ENCODE measurements around the gene GBE1. TPM values are rescaled to one million over a fixed set of nuclear protein-coding genes. Genes with fewer than 3 reads are reported as not detected.
A peak's percentile ranks its signal among the peaks of the same experiment; 100 is the strongest.

The GBE1 gene
- total and polyA plus RNA-seq, 9 of the 15 experiments (the other 6 are each of a cell fraction or from before 2014, with no cell fraction given): 7.9 to 25.6 (median 13.1) TPM

GRCh38 chr3:81490541-81491288 is 270.7 kb downstream of the GBE1 start (continued):
- peak; percentile 8 for TF ChIP-seq CTCFL (IDR thresholded peaks at IDR 0.05; ENCODE audit: borderline replicate concordance, insufficient read depth, low read depth, low read length, poor library complexity, severe bottlenecking)
- TF ChIP-seq YY1 (IDR thresholded peaks at IDR 0.05; ENCODE audit: borderline replicate concordance in 1 of 3, control insufficient read depth in 1 of 3, extremely low read depth in 1 of 3, insufficient read depth in 3 of 3, insufficient read length in 1 of 3, insufficient replicate concordance in 2 of 3, low read depth in 1 of 3, low read length in 2 of 3): no peak
- no peak for TF ChIP-seq RBM25 (IDR thresholded peaks at IDR 0.05; ENCODE audit: low read depth, low read length, severe bottlenecking)
- TF ChIP-seq MTF1 (CRISPR knock-in tag; IDR thresholded peaks at IDR 0.05; ENCODE audit: borderline replicate concordance): no peak
- no peak for TF ChIP-seq SRSF1 (IDR thresholded peaks at IDR 0.05; ENCODE audit: low read depth, low read length)
- no peak for TF ChIP-seq TFAM (CRISPR knock-in tag; conservative IDR thresholded peaks at IDR 0.05)
- no peak for TF ChIP-seq ZNF592 (IDR thresholded peaks at IDR 0.05)
- TF ChIP-seq CREB1 (IDR thresholded peaks at IDR 0.05): no peak
- no peak for TF ChIP-seq CREB1 (CRISPR knock-in tag; IDR thresholded peaks at IDR 0.05)
- TF ChIP-seq SMC3 (conservative IDR thresholded peaks at IDR 0.05; ENCODE audit: insufficient read depth, low read depth, low read length): 0 out of 2 replicates have a peak, but pooled peaks have one; percentile 35
- peak; percentile 63 for TF ChIP-seq CREM (IDR thresholded peaks at IDR 0.05; ENCODE audit: low read depth)
- TF ChIP-seq KDM2B (CRISPR knock-in tag; IDR thresholded peaks at IDR 0.05): no peak
- TF ChIP-seq DEAF1 (CRISPR knock-in tag; IDR thresholded peaks at IDR 0.05): 0 out of 2 replicates have a peak, but pooled peaks have one; percentile 8
- peak; percentile 22; the same call in 1 of the 2 replicates for TF ChIP-seq ATF7 (IDR thresholded peaks at IDR 0.05)
- TF ChIP-seq GMEB1 (CRISPR knock-in tag; IDR thresholded peaks at IDR 0.05): no peak
- TF ChIP-seq TGIF2 (CRISPR knock-in tag; IDR thresholded peaks at IDR 0.05): no peak
